Measurements from ENCODE around the gene CDKAL1. TPM values are rescaled to one million over a fixed set of nuclear protein-coding genes. Genes with fewer than 3 reads are reported as not detected.
A peak's percentile ranks its signal among the peaks of the same experiment; 100 is the strongest.

Gene CDKAL1
- total and polyA plus RNA-seq, 2 of the 13 experiments (the other 11 are each of a cell fraction or from before 2014, with no cell fraction given), result 9.5 to 27.7 TPM

GRCh38 chr6:20534295-20535262 is at the start of gene CDKAL1 (continued):
- TF ChIP-seq ELF1 (CRISPR knock-in tag; IDR thresholded peaks at IDR 0.05) (peak; percentile 93), SNAI1 (CRISPR knock-in tag; IDR thresholded peaks at IDR 0.05; ENCODE audit: borderline replicate concordance) (no peak), TEAD3 (CRISPR knock-in tag; optimal IDR thresholded peaks at IDR 0.05; ENCODE audit: borderline replicate concordance) (peak; percentile 23), MTF2 (CRISPR knock-in tag; IDR thresholded peaks at IDR 0.05; ENCODE audit: borderline replicate concordance) (no peak), XRCC5 (optimal IDR thresholded peaks at IDR 0.05; ENCODE audit: low read length) (peak; percentile 18), ZNF205 (CRISPR knock-in tag; IDR thresholded peaks at IDR 0.05) (no peak), KDM5B (CRISPR knock-in tag; IDR thresholded peaks at IDR 0.05; ENCODE audit: borderline replicate concordance) (0 out of 2 replicates have a peak, but pooled peaks have one; percentile 62), SP2 (CRISPR knock-in tag; IDR thresholded peaks at IDR 0.05) (no peak), KLF16 (CRISPR knock-in tag; IDR thresholded peaks at IDR 0.05) (peak in 1 of 2 experiments; percentile 88; a peak in 1 of 4 replicates), HNRNPLL (IDR thresholded peaks at IDR 0.05; ENCODE audit: low read depth, low read length, poor library complexity, severe bottlenecking) (no peak), TARDBP (CRISPR knock-in tag; IDR thresholded peaks at IDR 0.05) (peak; percentile 82; the same call in 1 of the 2 replicates), ZSCAN22 (CRISPR knock-in tag; IDR thresholded peaks at IDR 0.05) (no peak), ZNF136 (CRISPR knock-in tag; IDR thresholded peaks at IDR 0.05; ENCODE audit: low read depth) (no peak), ZFP36 (IDR thresholded peaks at IDR 0.05; ENCODE audit: borderline replicate concordance, low read depth, low read length, partially characterized antibody) (no peak), ISL2 (CRISPR knock-in tag; IDR thresholded peaks at IDR 0.05) (peak; percentile 82), HMGXB3 (CRISPR knock-in tag; IDR thresholded peaks at IDR 0.05; ENCODE audit: borderline replicate concordance) (peak; percentile 30; the same call in 1 of the 2 replicates), REPIN1 (CRISPR knock-in tag; IDR thresholded peaks at IDR 0.05; ENCODE audit: borderline replicate concordance, low read depth) (peak; percentile 91; the same call in 1 of the 2 replicates), HNRNPUL1 (IDR thresholded peaks at IDR 0.05; ENCODE audit: low read depth, low read length) (no peak), E2F2 (CRISPR knock-in tag; IDR thresholded peaks at IDR 0.05; ENCODE audit: borderline replicate concordance) (peak; percentile 46; the same call in 1 of the 2 replicates), YY1 (IDR thresholded peaks at IDR 0.05; ENCODE audit: insufficient read depth, insufficient replicate concordance, low read depth, low read length) (peak; percentile 98), SALL2 (CRISPR knock-in tag; IDR thresholded peaks at IDR 0.05) (peak; percentile 72; the same call in 1 of the 2 replicates), HNRNPH1 (optimal IDR thresholded peaks at IDR 0.05; ENCODE audit: low read depth, low read length) (no peak), ZBTB20 (CRISPR knock-in tag; IDR thresholded peaks at IDR 0.05; ENCODE audit: borderline replicate concordance, low read depth) (no peak; the same call in 1 of the 2 replicates)
